ENCODE data around the gene RELN. TPM values are rescaled to one million over a fixed set of nuclear protein-coding genes. Genes with fewer than 3 reads are reported as not detected.

The RELN gene
- polyA plus RNA-seq, 1 donor (not counting 4 experiments of a cell fraction or from before 2014, with no cell fraction given), result not detected

DNA sequence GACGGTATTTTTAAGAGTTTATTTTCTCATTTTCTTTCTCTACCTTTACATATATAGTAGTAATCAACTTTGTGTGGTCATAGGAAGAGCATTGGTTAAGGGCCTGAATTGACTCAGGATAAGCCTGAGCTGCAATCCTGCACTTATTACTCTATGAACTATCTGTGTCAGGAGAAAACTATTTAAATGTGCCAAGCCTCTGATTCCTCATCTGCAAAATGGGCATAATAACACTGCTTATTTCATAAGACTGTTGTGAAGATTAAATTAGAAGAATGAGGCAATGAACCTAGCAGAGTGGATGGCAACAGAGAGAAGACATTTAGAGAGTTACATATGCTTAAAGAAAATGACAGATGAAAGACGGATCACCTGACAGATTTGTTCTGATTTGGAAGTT is 175.5 kb downstream of the RELN start:
- DNase-seq (ENCODE audit: low read depth, low spot score), result no peak
- Histone ChIP-seq H3K27ac (ENCODE audit: control insufficient read depth, insufficient read depth, low read length) (no peak overlapping the region), H3K9ac (ENCODE audit: control insufficient read depth, extremely low read depth, insufficient read depth, low read length) (no peak overlapping the region), H4K20me1 (ENCODE audit: control insufficient read depth, extremely low read depth, insufficient read depth, low read length) (no peaks in the 10 kb centered on the region), H3K36me3 (ENCODE audit: control insufficient read depth in 2 of 2, extremely low read depth in 1 of 2, insufficient read depth in 2 of 2, low read length in 2 of 2) (no peaks in the 10 kb centered on the region), H3K4me3 (ENCODE audit: control insufficient read depth in 2 of 3, extremely low read depth in 1 of 3, insufficient read depth in 2 of 3, low read depth in 1 of 3, low read length in 3 of 3) (no peak overlapping the region), H3K9me1 (ENCODE audit: control insufficient read depth, extremely low read depth, insufficient read depth, low read length) (no peaks in the 10 kb centered on the region), H3K9me3 (ENCODE audit: control insufficient read depth, low read depth, low read length) (no peaks in the 10 kb centered on the region), H3K27me3 (ENCODE audit: control insufficient read depth, extremely low read depth, insufficient read depth, low read length) (no peaks in the 10 kb centered on the region), H3K4me1 (ENCODE audit: control insufficient read depth, extremely low read depth, insufficient read depth, low read length) (no peaks in the 10 kb centered on the region), H2AFZ (ENCODE audit: control insufficient read depth, low read length) (no peak overlapping the region), H3K79me2 (ENCODE audit: control insufficient read depth, insufficient read depth, low read length) (no peaks in the 10 kb centered on the region), H3K4me2 (ENCODE audit: control insufficient read depth, extremely low read depth, insufficient read depth, low read depth, low read length) (no peak overlapping the region)
- dilution Hi-C loops (cut with MboI; ENCODE audit: extremely low pct_ligation_motif_present, low sequenced_read_pairs), result no loop called here
- TF ChIP-seq, protein P1, sequence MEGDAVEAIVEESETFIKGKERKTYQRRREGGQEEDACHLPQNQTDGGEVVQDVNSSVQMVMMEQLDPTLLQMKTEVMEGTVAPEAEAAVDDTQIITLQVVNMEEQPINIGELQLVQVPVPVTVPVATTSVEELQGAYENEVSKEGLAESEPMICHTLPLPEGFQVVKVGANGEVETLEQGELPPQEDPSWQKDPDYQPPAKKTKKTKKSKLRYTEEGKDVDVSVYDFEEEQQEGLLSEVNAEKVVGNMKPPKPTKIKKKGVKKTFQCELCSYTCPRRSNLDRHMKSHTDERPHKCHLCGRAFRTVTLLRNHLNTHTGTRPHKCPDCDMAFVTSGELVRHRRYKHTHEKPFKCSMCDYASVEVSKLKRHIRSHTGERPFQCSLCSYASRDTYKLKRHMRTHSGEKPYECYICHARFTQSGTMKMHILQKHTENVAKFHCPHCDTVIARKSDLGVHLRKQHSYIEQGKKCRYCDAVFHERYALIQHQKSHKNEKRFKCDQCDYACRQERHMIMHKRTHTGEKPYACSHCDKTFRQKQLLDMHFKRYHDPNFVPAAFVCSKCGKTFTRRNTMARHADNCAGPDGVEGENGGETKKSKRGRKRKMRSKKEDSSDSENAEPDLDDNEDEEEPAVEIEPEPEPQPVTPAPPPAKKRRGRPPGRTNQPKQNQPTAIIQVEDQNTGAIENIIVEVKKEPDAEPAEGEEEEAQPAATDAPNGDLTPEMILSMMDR (optimal IDR thresholded peaks at IDR 0.05 in 1 of 3, IDR thresholded peaks at IDR 0.05 in 1 of 3, conservative IDR thresholded peaks at IDR 0.05 in 1 of 3; ENCODE audit: extremely low read depth in 1 of 3, insufficient read depth in 2 of 3, low read length in 3 of 3), result no peak
- TF ChIP-seq EZH2 (IDR thresholded peaks at IDR 0.05; ENCODE audit: low read length), result no peak
- FAIRE-seq, result no peak

DNA sequence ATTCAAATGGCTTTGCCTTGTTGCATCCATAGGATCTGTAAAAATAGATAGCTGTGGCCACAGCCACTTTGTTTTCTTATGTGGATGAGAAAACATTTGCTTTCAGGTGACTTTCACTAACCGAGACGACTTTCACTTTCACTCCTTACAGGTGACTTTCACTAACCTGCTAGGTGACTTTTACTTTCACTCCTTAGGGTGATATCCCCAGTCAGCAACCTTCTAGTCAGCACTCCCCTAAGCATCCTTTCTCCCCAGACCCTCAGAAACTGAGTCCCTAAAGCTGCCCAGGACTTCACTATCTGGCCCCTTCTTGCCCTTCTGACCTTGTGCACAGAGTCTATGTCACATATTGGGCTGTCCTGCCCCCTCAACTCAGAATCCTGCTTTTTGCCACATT is 177.5 kb downstream of the RELN start:
- no peaks in the 10 kb centered on the region for H3K27me3 ChIP-seq (ENCODE audit: control insufficient read depth, extremely low read depth, insufficient read depth, low read length)
- no peak overlapping the region for H2AFZ ChIP-seq (ENCODE audit: control insufficient read depth, low read length)
- no peak overlapping the region for H3K9ac ChIP-seq (ENCODE audit: control insufficient read depth, extremely low read depth, insufficient read depth, low read length)
- dilution Hi-C loops (cut with MboI; ENCODE audit: extremely low pct_ligation_motif_present, low sequenced_read_pairs), result no loop called here
- no peaks in the 10 kb centered on the region for H3K9me1 ChIP-seq (ENCODE audit: control insufficient read depth, extremely low read depth, insufficient read depth, low read length)
- H3K4me3 ChIP-seq (ENCODE audit: control insufficient read depth in 2 of 3, extremely low read depth in 1 of 3, insufficient read depth in 2 of 3, low read depth in 1 of 3, low read length in 3 of 3), result no peak overlapping the region
- H3K4me1 ChIP-seq (ENCODE audit: control insufficient read depth, extremely low read depth, insufficient read depth, low read length), result no peaks in the 10 kb centered on the region
- FAIRE-seq, result no peak
- H3K79me2 ChIP-seq (ENCODE audit: control insufficient read depth, insufficient read depth, low read length), result no peaks in the 10 kb centered on the region
- no peak overlapping the region for H3K4me2 ChIP-seq (ENCODE audit: control insufficient read depth, extremely low read depth, insufficient read depth, low read depth, low read length)
- no peaks in the 10 kb centered on the region for H3K9me3 ChIP-seq (ENCODE audit: control insufficient read depth, low read depth, low read length)
- H3K36me3 ChIP-seq (ENCODE audit: control insufficient read depth in 2 of 2, extremely low read depth in 1 of 2, insufficient read depth in 2 of 2, low read length in 2 of 2), result no peaks in the 10 kb centered on the region
- TF ChIP-seq EZH2 (IDR thresholded peaks at IDR 0.05; ENCODE audit: low read length), result no peak
- TF ChIP-seq, protein P1 (optimal IDR thresholded peaks at IDR 0.05 in 1 of 3, IDR thresholded peaks at IDR 0.05 in 1 of 3, conservative IDR thresholded peaks at IDR 0.05 in 1 of 3; ENCODE audit: extremely low read depth in 1 of 3, insufficient read depth in 2 of 3, low read length in 3 of 3), result no peak
- H4K20me1 ChIP-seq (ENCODE audit: control insufficient read depth, extremely low read depth, insufficient read depth, low read length), result no peaks in the 10 kb centered on the region
- no peak for DNase-seq (ENCODE audit: low read depth, low spot score)
- no peak overlapping the region for H3K27ac ChIP-seq (ENCODE audit: control insufficient read depth, insufficient read depth, low read length)

Measured in keratinocyte (primary cell).